CD4-positive, alpha-beta T cell treated with Interleukin-6 at 100 ng/mL for 8 hours (primary cell): ENCODE results near the gene RPS27L.
A peak's percentile ranks its signal among the peaks of the same experiment; 100 is the strongest.
"Not testable (repeated sequence)": the region's sequence is repeated elsewhere in the genome, so short reads cannot be mapped to it uniquely, and the experiment has no call there.

Experiments used
- DNase-seq: peaks from one replicate; pipeline ENCODE4 v3.0.0-alpha.2; 2020; ENCODE audit warnings: mixed read lengths, low spot score

RPS27L gene

DNA sequence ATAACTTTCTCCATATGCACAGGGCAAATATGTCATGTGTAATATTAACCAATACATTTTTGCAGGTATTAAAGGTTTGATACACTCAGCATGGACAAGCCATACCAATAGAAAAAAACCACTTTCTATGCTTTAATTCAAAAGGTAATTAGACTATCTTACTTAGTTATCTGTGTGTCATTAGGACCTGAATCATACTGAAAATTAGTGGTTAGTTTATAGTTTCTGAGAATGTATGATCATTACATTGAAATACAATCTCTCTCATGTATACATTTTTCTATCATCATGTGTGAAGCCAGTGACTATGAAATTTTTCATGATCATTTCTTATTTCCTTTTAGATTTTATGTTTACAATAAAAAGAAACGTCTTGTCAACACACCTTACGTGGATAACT lies 16.3 kb downstream of the RPS27L start:
- DNase-seq, result no peak

DNA sequence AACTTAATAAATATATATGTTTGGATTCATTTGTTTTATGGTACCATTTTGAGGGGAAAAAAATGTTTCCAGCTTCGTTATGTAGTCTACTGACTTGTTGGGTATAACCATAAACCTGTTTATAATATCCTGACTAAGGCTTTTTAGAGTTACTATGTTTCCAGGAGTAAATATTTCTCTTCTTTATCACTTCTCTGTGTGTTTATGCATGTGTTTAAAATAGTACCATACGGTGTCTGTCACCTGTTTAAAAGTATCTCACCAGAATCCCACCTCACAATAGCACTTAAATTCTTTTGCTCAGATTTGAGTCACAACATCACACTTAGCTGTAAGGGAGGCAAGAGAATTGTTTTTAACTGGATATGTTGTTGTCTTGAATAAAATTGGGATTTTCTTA lies 20.5 kb downstream of the RPS27L start:
- no peak for DNase-seq

DNA sequence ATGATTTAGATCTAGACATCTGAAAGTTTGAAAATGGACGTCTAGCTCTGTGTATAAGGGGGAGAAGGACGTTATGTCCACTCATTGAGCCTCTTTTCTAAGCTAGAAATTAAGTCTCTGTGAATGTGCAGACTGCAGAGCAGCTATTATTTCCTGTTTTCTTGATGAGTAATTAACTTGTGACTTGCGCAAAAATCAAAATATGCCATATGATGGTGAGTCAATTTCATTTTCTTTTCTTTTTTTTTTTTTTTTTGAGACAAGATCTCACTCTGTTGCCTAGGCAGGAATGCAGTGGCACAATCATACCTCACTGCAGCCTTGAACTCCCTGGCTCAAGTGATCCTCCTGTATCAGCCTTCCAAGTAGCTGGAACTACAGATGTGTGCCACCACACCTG lies 21.5 kb downstream of the RPS27L start:
- DNase-seq, result no peak

DNA sequence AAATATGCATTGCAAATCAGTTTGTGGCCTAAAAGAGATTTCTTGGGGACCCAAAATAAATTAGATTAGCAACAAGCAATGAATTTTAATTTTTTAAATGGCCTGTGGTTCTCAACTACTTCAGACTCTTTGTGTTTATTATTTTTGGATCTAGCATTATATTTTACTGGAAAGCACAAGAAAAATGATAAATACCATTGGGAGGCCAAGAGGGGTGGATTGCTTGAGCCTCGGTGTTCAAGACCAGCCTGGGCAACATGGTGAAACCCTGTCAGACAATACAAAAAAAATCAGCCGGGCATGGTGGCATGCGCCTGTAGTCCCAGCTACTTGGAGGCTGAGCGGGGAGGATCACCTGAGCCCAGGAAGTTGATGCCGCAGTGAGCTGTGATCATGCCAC lies 22.0 kb downstream of the RPS27L start:
- DNase-seq, result no peak

DNA sequence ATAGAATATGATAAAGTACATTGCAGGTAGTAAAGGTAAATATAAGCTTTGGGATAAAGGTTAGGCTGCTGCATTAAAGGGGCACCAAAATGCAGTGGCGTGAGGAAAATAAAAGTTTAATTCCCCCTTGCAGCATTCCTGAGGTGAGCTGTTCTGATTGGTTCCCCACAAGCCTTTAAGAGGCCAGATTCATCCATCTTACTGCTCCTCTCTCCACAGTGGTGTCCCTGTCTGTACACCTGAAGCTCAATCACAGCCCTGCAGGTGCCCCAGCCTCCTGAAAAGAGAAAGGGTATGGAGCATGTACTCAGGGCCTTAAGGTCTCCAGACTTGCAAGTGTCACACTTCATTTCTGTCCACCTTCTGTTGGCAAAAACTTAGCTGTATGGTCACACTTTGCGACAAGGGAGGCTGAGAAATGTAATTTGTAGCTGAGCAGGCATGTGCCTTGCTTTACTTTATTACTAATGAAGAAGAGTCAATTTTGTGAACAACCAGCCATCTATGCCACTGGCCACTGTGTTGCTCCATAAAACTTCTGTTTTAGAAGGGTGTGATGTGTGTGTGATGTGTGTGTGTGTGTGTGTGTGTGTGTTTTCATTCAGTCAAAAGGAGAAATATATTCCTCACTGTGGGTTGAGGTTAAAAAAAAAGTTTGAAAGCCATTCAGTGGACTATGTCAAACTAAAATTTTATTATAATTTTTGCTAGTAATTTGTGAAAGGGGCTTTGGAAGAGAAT lies 22.9 kb downstream of the RPS27L start:
- DNase-seq, result no peak

DNA sequence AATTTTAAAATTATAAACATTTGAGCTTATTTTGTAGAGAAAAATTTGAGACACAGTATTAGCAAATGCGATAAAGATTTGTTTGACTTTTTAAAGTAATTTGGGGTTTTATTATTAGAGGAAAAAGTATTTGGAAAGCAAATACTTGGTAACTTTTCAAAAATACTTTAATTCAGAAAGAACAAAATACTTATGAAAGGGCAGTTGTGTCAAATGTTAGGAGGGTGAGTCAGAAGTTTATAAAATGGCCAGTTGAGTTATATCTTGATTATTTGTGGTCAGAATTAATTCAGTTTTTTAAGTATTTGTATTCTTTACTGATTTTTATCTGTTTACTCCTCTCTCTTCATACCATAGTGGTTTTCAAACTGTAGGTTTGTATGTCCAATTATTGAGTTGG lies 23.5 kb downstream of the RPS27L start:
- DNase-seq, result no peak

DNA sequence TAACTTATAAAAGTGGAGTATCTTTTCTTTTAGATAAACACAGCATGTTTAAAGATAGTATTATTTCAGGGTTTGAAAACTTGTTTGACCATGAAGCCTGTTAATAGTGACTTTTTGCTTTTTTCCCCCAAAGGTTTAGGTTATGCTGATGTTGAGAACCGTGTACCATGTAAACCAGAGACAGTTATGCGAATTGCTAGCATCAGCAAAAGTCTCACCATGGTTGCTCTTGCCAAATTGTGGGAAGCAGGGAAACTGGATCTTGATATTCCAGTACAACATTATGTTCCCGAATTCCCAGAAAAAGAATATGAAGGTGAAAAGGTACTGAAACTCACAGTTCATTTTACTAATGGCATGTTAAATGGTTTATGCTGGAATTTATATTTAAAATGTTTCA lies 30.6 kb downstream of the RPS27L start:
- DNase-seq, result no peak

DNA sequence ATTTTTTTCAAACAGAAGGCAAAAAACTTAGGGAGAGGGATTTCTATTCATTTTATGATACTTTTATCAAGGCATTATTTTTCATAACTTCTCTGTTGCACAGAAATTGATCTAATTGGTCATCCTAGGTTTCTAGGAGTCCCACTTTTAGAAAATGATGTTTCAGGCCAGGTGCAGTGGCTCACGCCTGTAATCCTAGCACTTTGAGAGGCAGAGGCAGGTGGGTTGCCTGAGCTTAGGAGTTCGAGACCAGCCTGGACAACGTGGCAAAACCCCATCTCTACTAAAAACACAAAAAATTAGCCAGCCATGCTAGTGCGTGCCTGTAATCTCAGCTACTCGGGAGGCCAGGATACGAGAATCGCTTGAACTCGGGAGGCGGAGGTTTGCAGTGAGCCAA lies 32.8 kb downstream of the RPS27L start:
- no peak for DNase-seq

DNA sequence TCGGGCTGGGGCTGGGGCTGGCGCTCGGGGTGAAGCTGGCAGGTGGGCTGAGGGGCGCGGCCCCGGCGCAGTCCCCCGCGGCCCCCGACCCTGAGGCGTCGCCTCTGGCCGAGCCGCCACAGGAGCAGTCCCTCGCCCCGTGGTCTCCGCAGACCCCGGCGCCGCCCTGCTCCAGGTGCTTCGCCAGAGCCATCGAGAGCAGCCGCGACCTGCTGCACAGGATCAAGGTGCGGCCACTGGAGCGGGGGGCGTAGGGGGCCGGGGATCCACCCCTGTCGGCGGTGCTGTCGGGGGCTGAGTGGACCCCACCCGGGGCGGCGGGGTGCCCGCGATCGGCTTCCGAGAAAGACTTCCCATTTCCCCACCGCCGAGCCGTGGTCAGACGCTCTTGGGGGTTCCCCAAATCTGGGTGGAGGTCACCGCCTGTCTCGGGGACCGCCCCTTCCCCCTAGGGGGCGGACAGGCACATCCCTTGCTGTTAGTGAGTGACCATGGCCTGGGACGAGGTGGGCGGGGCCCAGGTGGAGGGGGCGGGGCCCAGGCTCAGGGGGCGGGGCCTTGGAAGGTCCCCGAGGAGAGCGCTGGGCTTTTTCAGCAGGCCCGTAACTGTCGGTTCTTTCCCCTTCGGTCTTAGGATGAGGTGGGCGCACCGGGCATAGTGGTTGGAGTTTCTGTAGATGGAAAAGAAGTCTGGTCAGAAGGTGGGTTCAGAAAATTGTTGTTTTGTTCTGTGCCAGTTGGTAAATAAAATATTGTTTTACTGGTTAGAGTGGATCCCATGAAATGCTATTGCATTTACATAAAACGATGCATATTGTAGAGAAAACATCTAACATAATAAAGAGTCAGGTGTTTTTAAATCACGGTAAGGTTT lies 35.0 kb downstream of the RPS27L start:
- peak; percentile 77 for DNase-seq

DNA sequence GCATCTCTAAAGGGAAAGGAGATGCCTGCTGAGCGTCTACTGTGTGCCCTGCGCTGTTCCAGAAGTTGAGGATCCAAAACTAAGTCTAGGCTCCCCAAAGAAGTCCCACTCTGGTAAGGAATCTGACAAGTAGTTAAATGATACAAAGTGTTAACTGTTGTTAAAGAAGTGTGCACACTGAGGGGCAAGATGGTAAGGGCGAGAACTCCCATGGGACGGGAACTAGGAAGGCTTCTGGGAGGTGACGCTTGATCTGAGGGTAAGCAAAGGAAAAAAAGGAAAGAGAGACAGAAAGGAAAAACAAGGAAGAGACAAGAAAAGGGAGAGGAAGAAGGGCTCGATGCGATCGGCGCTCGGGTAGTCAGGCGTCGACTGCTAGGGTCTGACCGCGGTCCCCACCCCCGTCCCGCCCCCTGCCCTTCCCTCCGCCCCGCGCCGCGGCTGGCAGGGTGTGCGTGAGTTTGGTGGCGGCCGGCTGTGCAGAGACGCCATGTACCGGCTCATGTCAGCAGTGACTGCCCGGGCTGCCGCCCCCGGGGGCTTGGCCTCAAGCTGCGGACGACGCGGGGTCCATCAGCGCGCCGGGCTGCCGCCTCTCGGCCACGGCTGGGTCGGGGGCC lies 35.8 kb downstream of the RPS27L start, which contains the start of gene LACTB:
Gene LACTB (plus strand): TSS at position 480 of the 620 bp plus-strand sequence. CDS start 11 bp downstream, at position 491.
- DNase-seq, result peak; percentile 79

DNA sequence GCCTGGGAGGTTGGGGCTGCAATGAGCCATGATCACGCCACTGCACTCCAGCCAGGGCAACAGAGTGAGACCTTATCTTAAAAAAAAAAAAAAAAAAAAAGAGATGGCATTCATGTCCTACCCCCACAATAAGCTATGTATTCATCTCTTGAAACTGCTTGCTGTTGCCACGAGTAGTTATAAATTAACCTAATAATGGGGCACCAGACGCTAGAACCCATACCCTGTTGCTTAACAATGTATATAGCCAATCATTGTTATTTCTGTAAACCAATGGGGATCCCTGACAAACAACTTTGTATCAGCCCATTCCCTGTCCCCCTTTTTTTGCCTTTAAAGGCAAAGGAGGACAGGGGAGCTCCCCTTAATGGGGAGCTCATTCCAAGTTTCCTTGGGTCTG lies 38.4 kb downstream of the RPS27L start:
- no peak for DNase-seq

DNA sequence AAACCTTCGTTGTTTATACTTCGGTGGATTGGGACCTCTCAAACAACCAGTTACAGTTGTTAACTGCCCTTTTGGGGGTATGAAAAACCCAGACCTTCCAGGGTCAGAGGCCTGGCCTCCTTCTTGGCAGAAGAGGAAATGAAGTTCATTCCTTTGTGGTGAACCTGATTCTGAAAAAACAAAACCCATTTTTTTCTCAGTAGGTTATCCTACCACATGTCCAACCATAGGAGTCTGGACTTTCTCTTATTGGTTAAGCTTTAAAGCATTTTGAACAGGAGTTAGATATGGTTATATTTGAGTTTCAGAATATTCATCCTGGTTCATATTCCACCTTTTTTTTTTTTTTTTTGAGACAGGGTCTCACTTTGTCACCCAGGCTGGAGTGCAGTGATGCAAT lies 42.8 kb downstream of the RPS27L start:
- DNase-seq, result no peak

DNA sequence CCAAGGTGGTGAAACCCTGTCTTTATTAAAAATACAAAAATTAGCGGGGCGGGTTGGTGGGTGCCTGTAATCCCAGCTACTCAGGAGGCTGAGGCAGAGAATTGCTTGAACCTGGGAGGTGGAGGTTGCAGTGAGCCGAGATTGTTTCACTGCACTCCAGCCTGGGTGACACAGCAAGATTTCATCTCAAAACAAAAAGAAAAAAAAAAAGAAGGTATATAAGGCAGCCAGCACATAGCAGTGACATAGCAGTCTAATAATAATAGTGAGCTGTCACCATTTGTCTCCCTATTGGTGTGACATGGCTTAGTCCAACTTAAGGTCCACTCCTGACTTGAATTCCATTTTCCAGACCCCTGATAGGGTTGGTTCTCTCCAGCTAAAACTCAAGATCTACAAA lies 44.4 kb downstream of the RPS27L start:
- DNase-seq, result no peak

DNA sequence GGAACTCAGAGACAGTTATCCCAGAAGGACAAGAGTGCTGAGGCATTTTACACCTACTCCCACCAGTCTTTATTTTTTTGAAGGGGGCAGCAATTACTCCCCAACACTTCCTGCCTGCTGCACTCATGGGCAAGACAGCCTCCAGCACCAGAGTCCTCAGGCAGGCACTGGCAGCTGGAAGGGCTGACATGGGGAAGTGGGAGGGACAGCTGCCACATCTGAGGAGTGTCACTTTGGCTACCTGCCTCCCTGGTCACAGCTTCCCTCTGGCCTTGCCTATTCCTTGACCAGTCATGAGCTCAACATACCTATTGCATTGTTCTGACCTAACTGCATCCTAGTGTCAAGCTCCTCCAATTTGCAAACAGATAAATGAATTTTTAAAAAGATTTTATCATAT lies 45.8 kb downstream of the RPS27L start:
- no peak for DNase-seq

DNA sequence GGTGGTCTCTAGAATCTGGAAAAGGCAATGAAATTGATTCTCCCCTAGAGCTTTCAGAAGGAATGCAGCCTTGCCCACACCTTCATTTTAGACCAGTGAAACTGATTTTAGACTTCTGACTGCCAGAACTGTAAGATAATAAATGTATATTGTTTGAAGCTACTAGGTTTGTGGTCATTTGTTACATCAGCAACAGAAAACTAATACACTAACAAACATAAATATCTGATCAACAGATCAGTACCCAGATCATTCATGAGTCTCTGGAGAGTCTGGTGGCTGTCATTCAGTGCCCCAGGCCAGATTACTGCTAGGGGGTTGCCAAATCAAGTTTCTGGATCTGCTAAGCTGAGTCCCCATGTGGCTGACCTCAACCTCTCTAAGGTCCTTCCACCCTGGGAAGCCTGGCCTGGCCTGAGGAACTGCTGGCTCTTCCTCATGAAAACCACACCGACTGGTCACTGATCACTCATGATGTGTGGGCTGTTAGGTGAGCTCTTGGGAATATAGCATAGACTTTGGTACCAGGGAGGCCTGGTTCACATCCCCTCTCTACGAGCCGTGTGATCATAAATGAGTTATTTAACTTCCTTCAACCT lies 46.8 kb downstream of the RPS27L start:
- DNase-seq, result no peak

DNA sequence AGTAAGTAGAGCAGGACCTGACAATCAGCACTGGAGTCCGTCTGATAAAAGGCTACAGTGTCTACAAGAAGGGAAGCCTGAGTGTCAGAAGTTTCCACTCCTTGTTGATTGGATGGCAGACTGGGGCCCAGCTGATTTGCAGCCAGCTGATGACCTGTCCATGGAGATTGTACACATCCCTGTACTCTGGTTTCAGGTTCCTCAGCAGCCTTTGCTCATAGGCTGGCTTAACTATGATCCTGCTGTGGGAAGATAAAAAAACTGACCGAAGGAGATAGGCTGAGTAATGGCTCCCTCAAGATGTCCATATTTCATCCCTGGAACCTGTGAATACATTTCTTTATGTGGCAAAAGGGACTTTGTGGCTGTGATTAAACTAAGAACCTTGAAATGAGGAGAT lies 47.4 kb downstream of the RPS27L start:
- DNase-seq, result no peak

DNA sequence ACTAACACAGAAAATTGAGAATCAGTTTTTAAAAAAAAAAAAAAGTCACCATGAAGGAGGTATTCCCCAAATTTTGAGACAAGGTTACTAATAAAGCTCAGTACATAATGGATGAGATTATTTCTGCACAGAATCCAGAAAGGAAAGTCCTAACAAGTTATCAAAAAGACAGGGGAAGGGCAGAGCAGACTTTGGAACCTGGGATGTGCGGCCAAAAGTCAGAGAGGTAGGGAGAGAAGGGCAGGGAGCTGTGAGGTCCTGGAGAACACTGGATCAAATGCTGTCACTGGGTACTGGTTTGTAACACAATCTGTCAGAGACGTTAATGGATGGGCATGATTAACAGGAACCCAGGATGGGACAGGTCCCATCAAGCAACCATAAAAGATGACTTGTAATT lies 47.8 kb downstream of the RPS27L start:
- no peak for DNase-seq

DNA sequence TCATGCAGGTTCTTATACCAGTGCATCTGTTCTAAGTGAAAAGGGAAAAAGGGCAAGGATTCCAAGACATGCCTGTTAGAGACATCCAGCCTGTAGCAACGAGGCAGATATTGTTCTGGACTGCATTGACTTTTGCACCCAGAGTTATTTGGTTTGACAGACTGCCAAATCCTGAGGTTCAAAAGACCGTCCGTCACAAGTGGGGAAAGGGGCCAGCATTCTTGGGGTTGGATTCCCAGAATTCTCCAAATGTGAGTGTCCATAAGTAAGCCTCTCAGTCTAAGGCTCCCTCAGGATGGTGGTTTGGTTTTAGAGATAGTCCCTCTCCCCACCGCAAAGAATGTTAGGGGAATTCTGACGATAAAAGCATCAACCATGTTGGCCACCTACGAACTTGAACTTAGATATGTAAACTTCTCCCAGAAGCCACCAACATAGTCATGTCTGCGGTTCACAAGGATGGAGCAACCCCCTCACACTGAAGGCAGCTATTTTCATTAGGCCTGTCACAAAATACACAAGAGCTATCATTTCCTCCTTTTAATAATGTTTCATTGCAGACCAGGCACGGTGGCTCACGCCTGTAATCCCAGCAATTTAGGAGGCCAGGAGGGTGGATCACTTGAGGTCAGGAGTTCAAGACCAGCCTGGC lies 49.3 kb downstream of the RPS27L start:
- DNase-seq, result no peak

DNA sequence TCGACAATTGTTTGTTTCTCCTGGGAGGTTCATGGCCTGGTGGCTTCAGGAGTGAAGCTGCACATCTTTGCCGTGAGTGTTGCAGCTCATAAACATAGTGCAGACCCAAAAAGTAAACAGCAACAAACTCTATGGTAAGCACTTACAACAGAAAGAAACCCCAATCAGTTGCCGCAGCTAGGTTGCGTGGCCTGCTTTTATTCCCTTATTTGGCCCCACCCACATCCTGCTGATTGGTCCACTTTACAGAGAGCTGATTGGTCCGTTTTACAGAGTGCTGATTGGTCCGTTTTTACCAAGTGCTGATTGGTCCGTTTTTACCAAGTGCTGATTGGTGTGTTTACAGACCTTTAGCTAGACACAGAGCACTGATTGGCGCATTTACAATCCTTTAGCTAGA lies 51.9 kb downstream of the RPS27L start:
- DNase-seq, result not testable (repeated sequence)

DNA sequence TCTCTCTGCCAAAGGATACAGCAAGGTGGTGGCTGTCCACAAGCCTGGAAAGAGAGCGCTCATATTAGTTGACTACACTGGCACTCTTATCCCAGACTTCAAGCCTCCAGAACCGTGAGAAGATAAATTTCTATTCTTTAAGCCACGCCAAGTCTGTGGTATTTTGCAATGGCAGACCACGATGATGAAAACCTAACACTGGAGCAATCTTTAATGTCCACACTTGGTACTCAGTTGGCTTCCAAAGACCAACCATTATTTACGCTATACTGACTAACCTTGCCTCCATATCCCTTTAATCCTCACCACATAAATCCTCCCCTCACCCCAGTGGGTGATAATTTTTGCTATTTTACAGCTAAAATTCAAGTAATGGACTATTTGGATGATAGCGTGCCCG lies 52.5 kb downstream of the RPS27L start:
- no peak for DNase-seq

DNA sequence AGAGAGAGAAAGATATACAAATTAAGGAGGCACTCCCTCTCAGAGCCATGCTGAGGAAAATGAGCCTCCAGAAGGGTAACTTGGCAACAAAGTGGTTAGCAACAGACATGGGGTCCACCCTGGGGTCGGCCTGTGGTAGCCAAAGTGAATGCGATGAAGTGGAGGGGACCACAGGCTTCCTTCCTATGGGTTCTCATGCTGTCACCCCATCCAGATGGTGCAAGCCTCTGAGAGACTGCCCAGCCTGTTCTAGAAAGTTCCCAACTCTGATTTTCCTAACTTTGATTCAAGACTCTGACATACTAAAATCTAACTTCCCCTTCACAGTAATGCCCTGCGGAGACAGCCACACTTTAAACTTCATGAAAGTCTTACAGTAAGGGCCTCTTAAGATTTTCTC lies 53.9 kb downstream of the RPS27L start:
- DNase-seq, result no peak

DNA sequence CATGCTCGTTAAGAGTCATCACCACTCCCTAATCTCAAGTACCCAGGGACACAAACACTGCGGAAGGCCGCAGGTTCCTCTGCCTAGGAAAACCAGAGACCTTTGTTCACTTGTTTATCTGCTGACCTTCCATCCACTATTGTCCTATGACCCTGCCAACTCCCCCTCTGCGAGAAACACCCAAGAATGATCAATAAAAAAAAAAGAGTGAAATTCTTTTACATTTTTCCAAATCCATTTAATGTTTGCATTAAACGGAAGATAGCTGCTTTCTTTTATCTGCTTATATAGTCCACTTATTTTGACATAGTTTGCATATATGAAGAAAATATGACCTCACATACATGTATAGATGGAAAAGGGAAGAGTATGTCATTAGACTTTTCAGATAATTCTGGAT lies 57.7 kb downstream of the RPS27L start:
- not testable (repeated sequence) for DNase-seq
